Aorta (tissue), 5 donors: ENCODE measurements around the gene CEP104. TPM values are rescaled to one million over a fixed set of nuclear protein-coding genes. Genes with fewer than 3 reads are reported as not detected.

Experiments
- ATAC-seq: fragments of 200-7000 bp; cut with Tn5 transposase; one replicate; pipeline ENCODE4 v1.9.1; 2022; ENCODE audit warnings: moderate library complexity; ENCODE audit not compliant: low FRiP score
- DNase-seq, 2 donors: peaks; one replicate each; pipeline ENCODE4 v3.0.0-alpha.2; 2020
- H3K27ac ChIP-seq, 2 donors: one replicate each; pipeline ENCODE4 v1.5.1; 2013; ENCODE audit warnings: low read length in 2 of 2, mild to moderate bottlenecking in 2 of 2, moderate library complexity in 2 of 2, control low read depth in 1 of 2, inconsistent platforms in 1 of 2, low read depth in 1 of 2
- H3K27me3 ChIP-seq, 2 donors: one replicate each; pipeline ENCODE4 v1.6.1; 2013; ENCODE audit warnings: control low read depth in 1 of 2, low read length in 1 of 2, mild to moderate bottlenecking in 1 of 2, moderate library complexity in 1 of 2; ENCODE audit not compliant: insufficient read depth in 2 of 2, control insufficient read depth in 1 of 2
- H3K36me3 ChIP-seq, 2 donors: one replicate each; pipeline ENCODE4 v1.6.1; 2013; ENCODE audit warnings: control low read depth in 1 of 2, low read length in 1 of 2, mild to moderate bottlenecking in 1 of 2; ENCODE audit not compliant: insufficient read depth in 2 of 2, control insufficient read depth in 1 of 2
- H3K4me1 ChIP-seq, 2 donors: one replicate each; pipeline ENCODE4 v1.6.1; 2013; ENCODE audit warnings: low read length in 2 of 2, control low read depth in 1 of 2, mild to moderate bottlenecking in 1 of 2, moderate library complexity in 1 of 2; ENCODE audit not compliant: insufficient read depth in 2 of 2, control insufficient read depth in 1 of 2
- H3K4me3 ChIP-seq, 2 donors: one replicate each; pipeline ENCODE4 v1.5.1; 2013; ENCODE audit warnings: low read length in 2 of 2, control low read depth in 1 of 2, mild to moderate bottlenecking in 1 of 2
- H3K9me3 ChIP-seq: one replicate; pipeline ENCODE4 v1.6.1; 2013; ENCODE audit warnings: mild to moderate bottlenecking, low read length; ENCODE audit not compliant: control insufficient read depth
- WGBS, 2 donors: extraction: QIAGEN DNeasy Blood & Tissue Kit; methylation state at CpG; one replicate each; pipeline ENCODE4 v1.1.7; 2013; 5-methylcytosine and 5-hydroxymethylcytosine counted together
- intact Hi-C, 2 donors: fragments of 100-400 bp; cut with DNase I; formaldehyde crosslinking; loops; one replicate each; pipeline versions ENCODE4 v1.14.2 to v1.15.0; 2022
- polyA plus RNA-seq, 2 donors: library from polyadenylated mRNA; stranded (reverse); fragments of 200-250 nt; gene quantifications; one replicate each; pipeline ENCODE4 v1.2.3, GENCODE V29; 2013
- total RNA-seq, 2 donors: library from RNA; stranded (reverse); fragmentation: NEBNext Ultra II Directional; extraction: Animal tissue kit (Norgen Biotek cat#: 25700); gene quantifications; one replicate each; pipeline ENCODE4 v1.2.1, GENCODE V29; 2021
- donor health status: healthy with polysubstance abuse.
- donor health status: Bipolar disorder and iron deficiency.
- donor health status: DM: no; HTN: no; CAD: no.
- donor health status: DM: no; HTN: no; CAD: no.
- donor health status: DM: yes; HTN: yes; CAD: no.

Gene CEP104
- total and polyA plus RNA-seq, 4 donors = 8.1 to 53.6 (median 28.2) TPM

DNA sequence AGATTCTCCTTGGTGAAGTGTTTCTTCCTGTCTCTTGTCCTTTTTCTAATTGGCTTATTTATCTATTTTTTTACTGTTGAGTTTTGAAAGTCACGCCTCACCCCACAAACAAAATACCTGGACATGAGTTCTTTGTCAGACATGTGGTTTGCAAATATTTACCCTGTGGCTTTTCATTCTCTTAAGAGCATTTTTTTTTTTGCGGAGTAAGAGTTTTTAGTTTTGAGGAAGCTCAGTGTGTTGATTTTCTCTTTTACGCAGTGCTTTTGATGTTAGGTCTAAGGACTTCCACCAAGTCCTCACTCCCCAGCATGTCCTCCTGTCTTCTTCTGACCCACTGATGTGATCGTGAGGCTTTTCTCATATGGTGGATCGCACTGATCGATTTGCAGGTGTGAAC, 7.9 kb upstream of the CEP104 start:
- intact Hi-C loops = no loop called here
- Histone ChIP-seq H3K4me1 (no peaks in the 10 kb centered on the region), H3K4me3 (no peak overlapping the region), H3K9me3 (no peaks in the 10 kb centered on the region), H3K36me3 (peaks cover 0 to 3% of the 10 kb centered on the region in 2 donors), H3K27ac (no peak overlapping the region), H3K27me3 (no peaks in the 10 kb centered on the region)
- WGBS, 2 donors = 87 to 93% methylated on average over 6 of the region's 6 CpGs
- ATAC-seq (no peak), DNase-seq (no peak)

DNA sequence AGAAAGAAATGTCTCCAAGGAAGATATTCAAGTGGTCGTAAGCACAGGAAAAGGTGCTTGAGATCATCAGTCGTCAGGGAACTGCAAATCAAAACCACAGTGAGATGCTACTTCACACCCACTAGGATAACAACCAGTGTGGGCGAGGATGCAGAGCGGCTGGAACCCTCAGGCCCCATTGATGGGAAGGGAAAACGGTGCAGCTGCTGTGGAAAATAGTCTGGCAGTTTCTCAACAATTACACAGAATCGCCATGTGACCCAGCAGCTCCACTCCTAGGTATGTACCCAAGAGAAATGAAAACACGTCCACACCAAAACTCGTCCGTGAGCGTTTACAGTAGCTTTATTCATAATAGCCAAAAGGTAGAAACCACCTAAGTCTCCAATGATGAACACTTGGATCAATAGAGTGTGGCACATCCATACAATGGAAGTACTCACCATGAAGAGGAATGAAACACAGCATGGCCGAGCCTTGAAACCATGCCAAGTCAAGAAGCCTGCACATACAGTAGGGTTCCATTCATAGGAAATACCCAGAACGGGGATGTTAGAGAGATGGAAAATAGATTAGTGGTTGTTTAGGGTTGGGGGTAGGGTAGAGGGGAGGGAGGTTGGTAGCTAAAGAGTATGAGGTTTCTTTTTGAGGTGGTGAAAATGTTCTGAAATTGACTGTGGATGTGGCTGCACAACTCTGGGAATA, 6.4 kb upstream of the CEP104 start:
- no peaks in the 10 kb centered on the region for H3K9me3 ChIP-seq
- H3K4me1 ChIP-seq = no peaks in the 10 kb centered on the region
- ATAC-seq = no peak
- intact Hi-C loops = no loop called here
- H3K36me3 ChIP-seq = peaks cover 0 to 2% of the 10 kb centered on the region in 2 donors
- WGBS, 2 donors = 77 to 83% methylated on average over 12 of the region's 12 CpGs
- H3K4me3 ChIP-seq = no peak overlapping the region
- no peak overlapping the region for H3K27ac ChIP-seq
- DNase-seq = peak; percentile 17 to 23
- no peaks in the 10 kb centered on the region for H3K27me3 ChIP-seq

DNA sequence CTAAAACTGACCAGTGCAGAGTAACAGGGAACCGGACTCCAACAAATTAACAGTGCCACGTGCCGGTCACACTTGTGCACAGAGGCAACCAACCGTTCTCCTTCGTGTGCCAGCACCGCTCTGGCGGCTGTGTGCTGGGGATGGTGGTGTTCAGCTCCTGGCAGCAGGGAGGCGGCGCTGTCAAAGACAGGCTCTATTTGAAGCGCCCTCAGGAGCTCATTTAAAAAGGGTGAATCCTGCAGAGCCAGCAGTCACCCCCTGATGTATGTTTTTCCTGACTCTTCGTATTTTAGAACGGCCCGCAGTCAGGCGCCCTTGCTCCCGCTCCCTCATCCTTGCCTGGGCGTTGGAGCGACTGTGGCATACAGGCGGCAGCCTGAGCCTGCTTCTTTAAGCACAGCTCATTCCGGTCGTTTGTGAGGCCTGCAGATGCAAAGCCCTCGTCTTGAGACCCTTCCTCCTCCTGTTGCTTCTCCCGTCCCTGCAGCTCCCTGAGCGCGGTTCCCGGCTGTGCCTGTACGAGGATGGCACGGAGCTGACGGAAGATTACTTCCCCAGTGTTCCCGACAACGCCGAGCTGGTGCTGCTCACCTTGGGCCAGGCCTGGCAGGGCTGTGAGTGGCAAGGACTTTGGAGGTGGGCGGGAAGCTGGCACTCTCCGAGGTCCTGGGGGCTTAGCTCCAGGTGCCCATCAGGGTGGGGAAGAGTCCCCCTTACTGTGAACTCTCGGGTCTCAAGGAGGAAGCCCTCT, 1.4 kb upstream of the CEP104 start:
- ATAC-seq (no peak), DNase-seq (peak in 1 of 2 donors; percentile 49)
- H3K4me3 ChIP-seq = no peak overlapping the region
- WGBS, 2 donors = 56 to 71% methylated on average over 34 of the region's 34 CpGs
- H3K36me3 ChIP-seq = no peaks in the 10 kb centered on the region
- no peaks in the 10 kb centered on the region for H3K4me1 ChIP-seq
- H3K9me3 ChIP-seq = no peaks in the 10 kb centered on the region
- no peak overlapping the region for H3K27ac ChIP-seq
- intact Hi-C loops = no loop called here
- H3K27me3 ChIP-seq = no peaks in the 10 kb centered on the region

DNA sequence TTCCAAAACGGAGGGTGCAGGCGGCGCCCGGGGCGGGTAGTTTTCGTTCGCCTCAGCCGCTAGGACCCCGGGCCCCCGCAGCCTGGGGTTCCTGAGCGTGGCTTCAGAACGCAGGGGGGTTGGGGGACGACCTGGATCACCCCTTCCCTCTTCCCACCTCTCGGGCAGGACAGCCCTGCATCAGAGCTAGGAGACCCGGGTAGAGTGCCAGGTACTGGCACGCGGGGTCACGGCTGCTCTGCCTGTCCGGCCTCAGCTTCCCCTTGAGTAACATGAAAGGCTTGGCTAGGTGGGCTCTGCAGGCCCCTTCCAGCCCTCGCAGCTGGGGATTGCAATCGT, 749 bp upstream of the CEP104 start:
- H3K27me3 ChIP-seq = no peaks in the 10 kb centered on the region
- peak overlapping the region; percentile 31 to 80 for H3K4me3 ChIP-seq
- no peaks in the 10 kb centered on the region for H3K36me3 ChIP-seq
- no peak for DNase-seq
- no peak overlapping the region for H3K27ac ChIP-seq
- no peaks in the 10 kb centered on the region for H3K4me1 ChIP-seq
- ATAC-seq = no peak
- no peaks in the 10 kb centered on the region for H3K9me3 ChIP-seq
- WGBS, 2 donors = 6 to 11% methylated on average over 18 to 21 of the region's 21 CpGs
- intact Hi-C loops = no loop called here

DNA sequence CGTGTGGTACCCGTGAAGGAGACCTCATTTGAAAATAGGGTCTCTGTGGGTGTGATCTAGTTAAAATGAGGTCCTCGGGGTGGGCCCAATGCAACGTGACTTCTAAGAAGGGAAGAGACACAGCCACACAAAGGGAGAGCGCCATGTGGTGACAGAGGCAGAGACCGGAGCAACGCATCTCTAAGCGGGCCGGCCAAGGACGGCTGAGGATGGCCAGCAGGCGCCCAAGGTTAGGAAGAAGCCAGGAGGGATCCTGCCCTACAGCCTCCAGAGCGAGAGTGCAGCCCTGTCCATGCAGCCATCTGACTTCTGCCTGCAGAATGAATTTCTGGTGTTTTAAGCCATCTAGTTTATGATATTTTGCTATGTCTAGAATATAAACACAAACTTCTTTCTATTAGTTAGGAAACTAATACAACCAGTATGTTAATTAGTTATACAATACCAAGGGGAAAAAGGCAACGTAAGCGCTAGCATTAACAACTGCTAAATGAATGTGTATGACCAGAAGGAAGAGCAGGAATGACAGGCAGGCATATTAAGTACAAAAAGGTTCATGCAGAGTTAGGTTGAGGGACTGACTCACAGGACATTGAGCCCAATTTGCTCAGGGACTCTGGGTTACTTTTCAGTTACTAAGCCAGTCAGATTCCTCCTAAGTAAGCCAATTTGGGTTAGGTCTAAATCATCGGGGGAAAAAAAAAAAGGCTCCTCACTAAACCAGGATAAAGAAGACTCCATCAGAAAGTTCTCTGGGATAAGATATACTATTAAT, 4.1 kb downstream of the CEP104 start:
- no peaks in the 10 kb centered on the region for H3K4me1 ChIP-seq
- H3K9me3 ChIP-seq = no peaks in the 10 kb centered on the region
- no peak for DNase-seq
- H3K27ac ChIP-seq = no peak overlapping the region
- no peaks in the 10 kb centered on the region for H3K27me3 ChIP-seq
- no peak for ATAC-seq
- 77 to 86% methylated on average over 15 of the region's 15 CpGs for WGBS, 2 donors
- H3K4me3 ChIP-seq = no peak overlapping the region
- peaks cover 0 to 5% of the 10 kb centered on the region in 2 donors for H3K36me3 ChIP-seq
- intact Hi-C loops = no loop called here

DNA sequence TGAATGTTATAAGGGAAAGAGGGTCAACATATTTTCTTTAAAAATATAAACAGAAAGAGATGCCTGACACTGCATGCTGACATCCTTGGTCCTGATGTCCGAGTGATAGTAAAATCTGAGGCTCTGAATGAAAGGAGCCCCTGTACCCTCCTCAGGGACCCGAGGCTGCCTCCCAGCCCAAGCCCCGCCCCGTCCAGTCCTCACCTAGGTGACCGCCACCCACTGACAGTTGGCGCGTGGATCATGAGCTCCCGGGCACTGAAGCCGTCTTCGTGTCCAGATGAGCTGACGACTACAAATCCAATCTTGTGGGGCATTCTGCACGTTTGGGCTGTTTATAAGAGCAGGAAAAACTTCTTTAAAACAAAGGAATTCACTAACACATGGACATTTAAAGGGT, 4.9 kb downstream of the CEP104 start:
- no peaks in the 10 kb centered on the region for H3K27me3 ChIP-seq
- no peaks in the 10 kb centered on the region for H3K4me1 ChIP-seq
- WGBS, 2 donors = 84 to 89% methylated on average over 12 of the region's 12 CpGs
- peaks cover 0 to 5% of the 10 kb centered on the region in 2 donors for H3K36me3 ChIP-seq
- intact Hi-C loops = no loop called here
- ATAC-seq (no peak), DNase-seq (no peak)
- no peak overlapping the region for H3K4me3 ChIP-seq
- H3K9me3 ChIP-seq = no peaks in the 10 kb centered on the region
- H3K27ac ChIP-seq = no peak overlapping the region

- intact Hi-C loops = no loop called here
- Histone ChIP-seq H3K9me3 (no peaks in the 10 kb centered on the region), H3K4me1 (no peaks in the 10 kb centered on the region), H3K36me3 (peaks cover 0 to 5% of the 10 kb centered on the region in 2 donors), H3K4me3 (no peak overlapping the region), H3K27me3 (no peaks in the 10 kb centered on the region), H3K27ac (no peak overlapping the region)
- WGBS, 2 donors = 92 to 93% methylated on average over 6 of the region's 6 CpGs
- no peak for ATAC-seq
- no peak for DNase-seq
Observed at GRCh38 chr1:3851292-3851691, 5.7 kb downstream of the CEP104 start.

DNA sequence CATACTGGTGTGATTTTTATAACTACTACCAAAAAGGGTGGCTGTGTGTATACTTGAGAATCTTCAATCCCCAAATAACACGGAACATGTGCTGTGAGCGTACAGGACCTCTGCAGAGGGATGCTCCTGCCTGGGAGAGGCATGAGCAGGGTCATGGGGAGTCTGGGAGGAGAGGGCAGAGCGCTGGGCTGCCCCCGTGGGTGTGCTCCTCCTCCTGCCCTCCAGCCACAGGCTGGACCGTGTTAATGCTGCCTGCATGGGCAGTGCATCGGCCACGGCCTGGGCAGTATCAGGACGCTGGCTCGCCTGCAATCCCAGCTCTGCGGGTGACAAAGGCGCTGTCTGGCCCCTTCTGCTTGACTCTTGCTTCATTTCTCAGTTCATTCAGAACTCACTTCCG, 6.2 kb downstream of the CEP104 start:
- H3K4me1 ChIP-seq = no peaks in the 10 kb centered on the region
- peaks cover 0 to 5% of the 10 kb centered on the region in 2 donors for H3K36me3 ChIP-seq
- 87 to 88% methylated on average over 11 to 12 of the region's 12 CpGs for WGBS, 2 donors
- intact Hi-C loops = no loop called here
- no peak overlapping the region for H3K27ac ChIP-seq
- no peaks in the 10 kb centered on the region for H3K9me3 ChIP-seq
- H3K4me3 ChIP-seq = no peak overlapping the region
- ATAC-seq = no peak
- DNase-seq = no peak
- no peaks in the 10 kb centered on the region for H3K27me3 ChIP-seq
